DND-41 (cell line): ENCODE measurements around the gene CLNK.

Experiments used
- CTCF ChIP-seq: IDR thresholded peaks from 2 replicates; pipeline ENCODE4 v1.5.1; 2012; ENCODE audit warnings: borderline replicate concordance, low read length, moderate library complexity, mild to moderate bottlenecking; ENCODE audit not compliant: poor library complexity, severe bottlenecking; ENCODE audit errors: extremely low read depth
- EZH2 ChIP-seq: IDR thresholded peaks from 3 replicates; pipeline ENCODE4 v1.6.1; 2012; ENCODE audit warnings: borderline replicate concordance, low read depth, mild to moderate bottlenecking, moderate library complexity, low read length, inconsistent platforms; ENCODE audit not compliant: severe bottlenecking

- no peak for TF ChIP-seq CTCF
- TF ChIP-seq EZH2, result no peak
These were observed 42.7 kb upstream of the CLNK start for GRCh38 chr4:10727140-10727880.
